Chondrocyte (in vitro differentiated cells): ENCODE results near the gene PLCB3. TPM values are rescaled to one million over a fixed set of nuclear protein-coding genes. Genes with fewer than 3 reads are reported as not detected.

Experiments used
- DNase-seq: peaks from one replicate; pipeline ENCODE4 v3.0.0; 2021; ENCODE audit warnings: mixed read lengths, low spot score
- H3K27ac Mint-ChIP-seq: one replicate; pipeline ENCODE4 v1.8.0; 2021; ENCODE audit warnings: mild to moderate bottlenecking, moderate library complexity, mixed read lengths; ENCODE audit not compliant: unreplicated experiment
- H3K27me3 Mint-ChIP-seq: 2 replicates; pipeline ENCODE4 v1.8.0; 2021; ENCODE audit warnings: low read depth, mixed read lengths
- H3K36me3 Mint-ChIP-seq: 2 replicates; pipeline ENCODE4 v1.8.0; 2021; ENCODE audit warnings: low read depth, mixed read lengths
- H3K4me1 Mint-ChIP-seq: 2 replicates; pipeline ENCODE4 v1.8.0; 2021; ENCODE audit warnings: low read depth, mild to moderate bottlenecking, mixed read lengths
- H3K4me3 Mint-ChIP-seq: one replicate; pipeline ENCODE4 v1.8.0; 2021; ENCODE audit warnings: mild to moderate bottlenecking, moderate library complexity, mixed read lengths; ENCODE audit not compliant: unreplicated experiment
- H3K9me3 Mint-ChIP-seq: 2 replicates; pipeline ENCODE4 v1.8.0; 2021; ENCODE audit warnings: low read depth, mixed read lengths
- total RNA-seq: library from RNA; stranded (reverse); gene quantifications from 3 replicates; pipeline ENCODE4 v1.2.1, GENCODE V29; 2021
- TF ChIP-seq, protein P1 (sequence below): fragments of 200-600 bp; sonication (generic); IDR thresholded peaks from 2 replicates; pipeline ENCODE4 v1.5.0; 2021; ENCODE audit warnings: antibody characterized with exemption, mild to moderate bottlenecking, moderate library complexity

The PLCB3 gene
- total RNA-seq, 1 donor from 2014 or later = 47.2 TPM

DNA sequence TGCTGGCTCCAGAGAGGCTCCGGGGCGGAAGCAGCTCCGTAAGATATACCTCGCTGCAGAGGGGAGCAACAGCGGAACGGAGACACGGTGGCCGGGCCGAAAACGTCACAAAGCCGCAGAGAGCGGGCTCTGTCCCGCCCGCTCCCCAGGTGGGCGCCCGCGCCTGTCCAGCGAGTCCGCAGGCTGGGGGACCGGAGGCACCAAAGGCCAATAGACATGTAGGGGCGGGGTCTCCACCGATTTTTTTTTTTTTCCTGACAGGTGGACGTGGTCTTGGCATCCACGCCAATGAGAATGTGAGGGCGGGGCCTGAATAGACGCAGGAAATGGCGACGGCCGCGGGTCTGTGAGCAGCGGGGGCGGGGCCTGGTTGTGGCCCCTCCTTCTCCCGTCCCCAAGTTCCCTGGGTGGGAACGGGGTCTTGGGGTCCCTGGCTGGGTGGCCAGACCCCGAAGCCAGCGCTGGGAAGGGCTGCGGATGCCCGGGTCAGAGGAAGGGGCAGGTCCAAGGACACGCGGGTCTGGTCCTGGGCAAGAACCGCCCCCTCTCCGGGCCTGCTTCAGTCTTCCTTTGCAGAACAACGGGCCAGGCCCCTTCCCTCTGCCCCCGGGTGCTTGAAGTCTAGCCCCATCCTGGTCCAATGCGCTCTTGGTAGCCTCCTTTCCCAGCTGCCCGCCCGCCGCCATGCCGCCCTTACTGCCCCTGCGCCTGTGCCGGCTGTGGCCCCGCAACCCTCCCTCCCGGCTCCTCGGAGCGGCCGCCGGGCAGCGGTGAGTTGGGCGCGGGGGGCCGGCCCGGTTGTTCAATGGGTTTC is 21.0 kb upstream of the PLCB3 start, which contains the start of gene DNAJC4:
Gene DNAJC4 (plus strand): TSS at position 378 of the 814 bp plus-strand sequence. CDS start 307 bp downstream, at position 685.
- H3K27ac Mint-ChIP-seq = peak within 1 kb of the TSS; percentile 77
- DNase-seq = no peak
- no peaks in the 10 kb centered on the region for H3K27me3 Mint-ChIP-seq
- no peaks in the 10 kb centered on the region for H3K36me3 Mint-ChIP-seq
- H3K4me1 Mint-ChIP-seq = peaks cover 60% of the 10 kb centered on the region
- no peaks in the 10 kb centered on the region for H3K9me3 Mint-ChIP-seq
- TF ChIP-seq, protein P1, sequence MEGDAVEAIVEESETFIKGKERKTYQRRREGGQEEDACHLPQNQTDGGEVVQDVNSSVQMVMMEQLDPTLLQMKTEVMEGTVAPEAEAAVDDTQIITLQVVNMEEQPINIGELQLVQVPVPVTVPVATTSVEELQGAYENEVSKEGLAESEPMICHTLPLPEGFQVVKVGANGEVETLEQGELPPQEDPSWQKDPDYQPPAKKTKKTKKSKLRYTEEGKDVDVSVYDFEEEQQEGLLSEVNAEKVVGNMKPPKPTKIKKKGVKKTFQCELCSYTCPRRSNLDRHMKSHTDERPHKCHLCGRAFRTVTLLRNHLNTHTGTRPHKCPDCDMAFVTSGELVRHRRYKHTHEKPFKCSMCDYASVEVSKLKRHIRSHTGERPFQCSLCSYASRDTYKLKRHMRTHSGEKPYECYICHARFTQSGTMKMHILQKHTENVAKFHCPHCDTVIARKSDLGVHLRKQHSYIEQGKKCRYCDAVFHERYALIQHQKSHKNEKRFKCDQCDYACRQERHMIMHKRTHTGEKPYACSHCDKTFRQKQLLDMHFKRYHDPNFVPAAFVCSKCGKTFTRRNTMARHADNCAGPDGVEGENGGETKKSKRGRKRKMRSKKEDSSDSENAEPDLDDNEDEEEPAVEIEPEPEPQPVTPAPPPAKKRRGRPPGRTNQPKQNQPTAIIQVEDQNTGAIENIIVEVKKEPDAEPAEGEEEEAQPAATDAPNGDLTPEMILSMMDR = no peak
- H3K4me3 Mint-ChIP-seq = peak within 1 kb of the TSS; percentile 75

DNA sequence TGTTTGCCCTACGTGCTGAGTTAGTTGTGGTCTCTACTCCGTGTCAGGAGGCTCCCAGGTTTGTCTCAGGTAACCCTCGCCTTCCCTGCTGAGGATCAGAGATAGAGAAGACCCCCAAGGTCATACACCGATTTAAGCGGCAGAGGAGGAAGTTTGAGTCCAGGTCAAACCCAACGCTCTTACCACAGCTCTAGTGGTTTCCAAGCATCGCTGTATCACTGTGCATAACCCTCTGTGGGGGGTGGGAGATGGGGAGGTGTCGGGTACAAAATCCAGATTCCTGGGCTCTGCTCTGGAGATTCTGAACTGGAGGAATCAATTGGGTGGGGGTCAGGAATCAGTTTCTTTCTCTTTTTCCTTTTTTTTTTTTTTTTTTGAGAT is 20.4 kb upstream of the PLCB3 start:
- H3K9me3 Mint-ChIP-seq = no peaks in the 10 kb centered on the region
- H3K4me3 Mint-ChIP-seq = peak overlapping the region; percentile 75
- TF ChIP-seq, protein P1 = no peak
- H3K36me3 Mint-ChIP-seq = no peaks in the 10 kb centered on the region
- H3K4me1 Mint-ChIP-seq = peaks cover 62% of the 10 kb centered on the region
- DNase-seq = no peak
- H3K27me3 Mint-ChIP-seq = no peaks in the 10 kb centered on the region
- peak overlapping the region; percentile 73 for H3K27ac Mint-ChIP-seq

DNA sequence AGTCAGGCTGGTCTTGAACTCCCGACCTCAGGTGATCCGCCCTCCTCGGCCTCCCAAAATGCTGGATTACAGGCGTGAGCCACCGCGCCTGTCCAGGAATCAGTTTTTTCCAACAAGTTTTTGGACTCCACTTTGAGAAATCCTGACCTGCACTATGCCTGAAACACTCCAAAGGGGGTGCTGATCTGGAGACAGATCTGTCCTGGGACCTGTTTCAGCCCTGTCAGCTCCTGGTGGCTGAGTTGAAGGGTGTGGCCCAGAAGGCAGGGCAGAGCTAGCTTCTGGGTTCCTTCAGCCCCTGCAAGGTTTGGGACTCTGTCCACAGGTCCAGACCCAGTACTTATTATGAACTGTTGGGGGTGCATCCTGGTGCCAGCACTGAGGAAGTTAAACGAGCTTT is 19.8 kb upstream of the PLCB3 start:
- Mint-ChIP-seq H3K4me3 (peak overlapping the region; percentile 75), H3K36me3 (no peaks in the 10 kb centered on the region), H3K27ac (peak overlapping the region; percentile 41), H3K27me3 (no peaks in the 10 kb centered on the region), H3K9me3 (no peaks in the 10 kb centered on the region), H3K4me1 (peaks cover 61% of the 10 kb centered on the region)
- TF ChIP-seq, protein P1 = no peak
- DNase-seq = no peak

DNA sequence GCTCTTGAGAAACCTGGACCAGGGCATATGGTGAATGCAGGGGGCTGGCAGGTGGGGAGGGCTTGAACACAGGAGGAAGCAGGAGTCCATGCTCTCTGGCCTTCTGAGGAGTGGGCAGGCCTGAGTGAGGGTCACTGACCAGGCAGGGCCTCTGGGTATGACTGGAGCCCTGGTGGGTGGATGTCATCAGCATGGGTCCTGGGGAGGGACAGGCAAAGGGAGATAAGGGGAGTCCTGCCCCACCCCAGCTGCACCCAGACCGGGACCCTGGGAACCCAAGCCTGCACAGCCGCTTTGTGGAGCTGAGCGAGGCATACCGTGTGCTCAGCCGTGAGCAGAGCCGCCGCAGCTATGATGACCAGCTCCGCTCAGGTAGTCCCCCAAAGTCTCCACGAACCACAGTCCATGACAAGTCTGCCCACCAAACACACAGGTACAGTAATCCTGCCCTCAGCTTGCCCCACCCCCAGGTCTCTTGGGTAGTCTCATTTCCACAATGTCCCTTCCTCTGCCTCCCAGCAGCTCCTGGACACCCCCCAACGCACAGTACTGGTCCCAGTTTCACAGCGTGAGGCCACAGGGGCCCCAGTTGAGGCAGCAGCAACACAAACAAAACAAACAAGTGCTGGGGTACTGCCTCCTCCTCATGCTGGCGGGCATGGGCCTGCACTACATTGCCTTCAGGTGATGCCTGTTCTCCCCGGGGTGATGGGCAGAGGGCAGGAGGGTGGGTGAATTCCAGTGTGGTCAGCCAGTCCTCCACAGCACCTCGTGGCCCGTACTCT is 19.0 kb upstream of the PLCB3 start:
- H3K27ac Mint-ChIP-seq = peak overlapping the region; percentile 63
- peaks cover 53% of the 10 kb centered on the region for H3K4me1 Mint-ChIP-seq
- H3K27me3 Mint-ChIP-seq = no peaks in the 10 kb centered on the region
- no peaks in the 10 kb centered on the region for H3K9me3 Mint-ChIP-seq
- TF ChIP-seq, protein P1 = no peak
- H3K36me3 Mint-ChIP-seq = peaks cover 3% of the 10 kb centered on the region
- H3K4me3 Mint-ChIP-seq = peak overlapping the region; percentile 31
- no peak for DNase-seq

DNA sequence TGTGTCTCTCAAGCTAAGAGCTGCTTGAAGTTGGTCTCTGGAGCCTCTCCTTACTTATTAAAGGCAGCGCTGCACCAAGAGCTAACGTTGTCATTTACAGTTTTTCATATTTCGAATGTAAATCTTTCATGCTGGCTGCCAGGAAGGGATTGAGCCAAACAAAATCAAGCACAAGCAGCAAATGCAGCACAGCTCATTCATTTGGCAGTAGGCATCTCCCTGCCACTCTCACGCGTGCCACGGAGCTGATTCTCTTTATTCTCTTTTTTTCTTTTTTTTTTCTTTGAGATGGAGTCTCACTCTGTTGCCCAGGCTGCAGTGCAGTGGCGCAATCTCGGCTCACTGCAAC is 18.4 kb upstream of the PLCB3 start:
- Mint-ChIP-seq H3K4me3 (no peak overlapping the region), H3K9me3 (no peaks in the 10 kb centered on the region), H3K27me3 (no peaks in the 10 kb centered on the region), H3K27ac (peak overlapping the region; percentile 63), H3K36me3 (peaks cover 5% of the 10 kb centered on the region), H3K4me1 (peaks cover 47% of the 10 kb centered on the region)
- TF ChIP-seq, protein P1 = no peak
- no peak for DNase-seq
